ENCODE data around the gene DPY19L1.

DNA sequence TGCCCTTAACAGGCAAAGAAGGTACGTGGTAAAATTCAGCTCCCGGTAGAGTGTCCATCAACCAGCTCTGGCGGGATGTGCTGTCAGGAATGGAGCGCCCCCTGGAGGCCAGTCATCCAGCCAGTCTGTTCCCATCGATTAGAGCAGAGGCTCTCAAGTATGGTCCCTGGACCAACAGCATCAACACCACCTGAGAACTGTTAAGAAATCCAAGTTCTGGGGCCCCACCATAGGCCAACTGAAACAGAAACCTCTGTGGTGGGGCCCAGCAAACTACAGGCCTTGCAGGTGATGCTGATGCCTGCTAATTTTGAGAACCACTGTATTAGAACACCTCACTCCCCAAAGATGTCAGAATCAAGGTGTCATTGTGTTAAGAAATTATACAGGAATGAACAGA is 109.2 kb downstream of the DPY19L1 start:
- TF ChIP-seq, protein P1, sequence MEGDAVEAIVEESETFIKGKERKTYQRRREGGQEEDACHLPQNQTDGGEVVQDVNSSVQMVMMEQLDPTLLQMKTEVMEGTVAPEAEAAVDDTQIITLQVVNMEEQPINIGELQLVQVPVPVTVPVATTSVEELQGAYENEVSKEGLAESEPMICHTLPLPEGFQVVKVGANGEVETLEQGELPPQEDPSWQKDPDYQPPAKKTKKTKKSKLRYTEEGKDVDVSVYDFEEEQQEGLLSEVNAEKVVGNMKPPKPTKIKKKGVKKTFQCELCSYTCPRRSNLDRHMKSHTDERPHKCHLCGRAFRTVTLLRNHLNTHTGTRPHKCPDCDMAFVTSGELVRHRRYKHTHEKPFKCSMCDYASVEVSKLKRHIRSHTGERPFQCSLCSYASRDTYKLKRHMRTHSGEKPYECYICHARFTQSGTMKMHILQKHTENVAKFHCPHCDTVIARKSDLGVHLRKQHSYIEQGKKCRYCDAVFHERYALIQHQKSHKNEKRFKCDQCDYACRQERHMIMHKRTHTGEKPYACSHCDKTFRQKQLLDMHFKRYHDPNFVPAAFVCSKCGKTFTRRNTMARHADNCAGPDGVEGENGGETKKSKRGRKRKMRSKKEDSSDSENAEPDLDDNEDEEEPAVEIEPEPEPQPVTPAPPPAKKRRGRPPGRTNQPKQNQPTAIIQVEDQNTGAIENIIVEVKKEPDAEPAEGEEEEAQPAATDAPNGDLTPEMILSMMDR (IDR thresholded peaks at IDR 0.05; ENCODE audit: extremely low read depth in 1 of 2, insufficient read depth in 1 of 2, low read depth in 1 of 2, low read length in 2 of 2) = peak; percentile 32 to 44
- no peak for TF ChIP-seq EZH2 (IDR thresholded peaks at IDR 0.05; ENCODE audit: borderline replicate concordance, low read depth, low read length, severe bottlenecking)
- TF ChIP-seq MYC (IDR thresholded peaks at IDR 0.05; ENCODE audit: low read depth, low read length) = no peak
- TF ChIP-seq POLR2AphosphoS5 (IDR thresholded peaks at IDR 0.05; ENCODE audit: insufficient read depth, low read depth, low read length) = no peak
- no peak for TF ChIP-seq POLR2A (IDR thresholded peaks at IDR 0.05; ENCODE audit: low read depth, low read length)
